ENCODE measurements around the gene CD274.
"Not testable (repeated sequence)": the region's sequence is repeated elsewhere in the genome, so short reads cannot be mapped to it uniquely, and the experiment has no call there.

The CD274 gene

GRCh38 chr9:5468850-5469249 is 18.5 kb downstream of the CD274 start:
- Mint-ChIP-seq H3K27ac (no peak overlapping the region), H3K27me3 (no peaks in the 10 kb centered on the region), H3K36me3 (ENCODE audit: low read depth) (peaks cover 76% of the 10 kb centered on the region), H3K9me3 (no peaks in the 10 kb centered on the region), H3K4me3 (no peak overlapping the region), H3K4me1 (ENCODE audit: low read depth) (peaks cover 40% of the 10 kb centered on the region)
- DNase-seq = no peak

DNA sequence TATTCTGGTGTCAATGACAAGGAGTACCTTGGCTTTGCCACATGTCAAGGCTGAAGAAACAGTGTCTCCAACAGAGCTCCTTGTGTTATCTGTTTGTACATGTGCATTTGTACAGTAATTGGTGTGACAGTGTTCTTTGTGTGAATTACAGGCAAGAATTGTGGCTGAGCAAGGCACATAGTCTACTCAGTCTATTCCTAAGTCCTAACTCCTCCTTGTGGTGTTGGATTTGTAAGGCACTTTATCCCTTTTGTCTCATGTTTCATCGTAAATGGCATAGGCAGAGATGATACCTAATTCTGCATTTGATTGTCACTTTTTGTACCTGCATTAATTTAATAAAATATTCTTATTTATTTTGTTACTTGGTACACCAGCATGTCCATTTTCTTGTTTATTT is 19.8 kb downstream of the CD274 start:
- Mint-ChIP-seq H3K27me3 (no peaks in the 10 kb centered on the region), H3K9me3 (peaks cover 2% of the 10 kb centered on the region), H3K4me1 (ENCODE audit: low read depth) (peaks cover 41% of the 10 kb centered on the region), H3K27ac (no peak overlapping the region), H3K36me3 (ENCODE audit: low read depth) (peaks cover 63% of the 10 kb centered on the region), H3K4me3 (no peak overlapping the region)
- DNase-seq = no peak

GRCh38 chr9:5470816-5471215 is 20.5 kb downstream of the CD274 start:
- peaks cover 6% of the 10 kb centered on the region for H3K9me3 Mint-ChIP-seq
- H3K4me3 Mint-ChIP-seq = no peak overlapping the region
- H3K27ac Mint-ChIP-seq = peak overlapping the region; percentile 62
- H3K4me1 Mint-ChIP-seq (ENCODE audit: low read depth) = peaks cover 41% of the 10 kb centered on the region
- DNase-seq = no peak
- no peaks in the 10 kb centered on the region for H3K27me3 Mint-ChIP-seq
- peaks cover 56% of the 10 kb centered on the region for H3K36me3 Mint-ChIP-seq (ENCODE audit: low read depth)

DNA sequence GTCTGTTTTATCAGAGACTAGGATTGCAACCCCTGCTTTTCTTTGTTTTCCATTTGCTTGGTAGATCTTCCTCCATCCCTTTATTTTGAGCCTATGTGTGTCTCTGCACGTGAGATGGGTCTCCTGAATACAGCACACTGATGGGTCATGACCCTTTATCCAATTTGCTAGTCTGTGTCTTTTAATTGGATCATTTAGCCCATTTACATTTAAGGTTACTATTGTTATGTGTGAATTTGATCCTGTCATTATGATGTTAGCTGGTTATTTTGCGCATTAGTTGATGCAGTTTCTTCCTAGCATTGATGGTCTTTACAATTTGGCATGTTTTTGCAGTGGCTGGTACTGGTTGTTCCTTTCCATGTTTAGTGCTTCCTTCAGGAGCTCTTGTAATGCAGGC is 25.3 kb downstream of the CD274 start:
- DNase-seq, H3K4me3 Mint-ChIP-seq, H3K27me3 Mint-ChIP-seq, H3K27ac Mint-ChIP-seq: not testable (repeated sequence)
- Mint-ChIP-seq H3K4me1 (ENCODE audit: low read depth) (peaks cover 33% of the 10 kb centered on the region), H3K9me3 (peaks cover 11% of the 10 kb centered on the region), H3K36me3 (ENCODE audit: low read depth) (peaks cover 12% of the 10 kb centered on the region)

DNA sequence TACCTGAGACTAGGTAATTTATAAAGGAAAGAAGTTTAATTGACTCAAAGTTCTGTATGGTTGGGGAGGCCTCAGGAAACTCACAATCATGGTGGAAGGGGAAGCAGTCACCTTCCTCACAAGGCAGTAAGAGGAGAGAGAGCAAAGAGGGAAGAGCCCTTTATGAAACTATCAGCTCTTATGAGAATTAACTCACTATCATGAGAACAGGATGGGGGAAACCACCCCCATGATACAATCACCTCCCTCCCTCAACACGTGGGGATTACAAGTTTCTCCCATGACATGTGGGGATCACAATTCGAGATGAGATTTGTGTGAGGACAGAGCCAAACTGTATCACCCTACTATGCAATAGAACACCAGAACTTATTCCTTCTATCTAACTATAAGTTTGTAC is 27.9 kb downstream of the CD274 start:
- peaks cover 24% of the 10 kb centered on the region for H3K4me1 Mint-ChIP-seq (ENCODE audit: low read depth)
- H3K27ac Mint-ChIP-seq = peak overlapping the region; percentile 19
- H3K4me3 Mint-ChIP-seq = no peak overlapping the region
- H3K9me3 Mint-ChIP-seq = peaks cover 11% of the 10 kb centered on the region
- peaks cover 3% of the 10 kb centered on the region for H3K36me3 Mint-ChIP-seq (ENCODE audit: low read depth)
- H3K27me3 Mint-ChIP-seq = no peaks in the 10 kb centered on the region
- no peak for DNase-seq

DNA sequence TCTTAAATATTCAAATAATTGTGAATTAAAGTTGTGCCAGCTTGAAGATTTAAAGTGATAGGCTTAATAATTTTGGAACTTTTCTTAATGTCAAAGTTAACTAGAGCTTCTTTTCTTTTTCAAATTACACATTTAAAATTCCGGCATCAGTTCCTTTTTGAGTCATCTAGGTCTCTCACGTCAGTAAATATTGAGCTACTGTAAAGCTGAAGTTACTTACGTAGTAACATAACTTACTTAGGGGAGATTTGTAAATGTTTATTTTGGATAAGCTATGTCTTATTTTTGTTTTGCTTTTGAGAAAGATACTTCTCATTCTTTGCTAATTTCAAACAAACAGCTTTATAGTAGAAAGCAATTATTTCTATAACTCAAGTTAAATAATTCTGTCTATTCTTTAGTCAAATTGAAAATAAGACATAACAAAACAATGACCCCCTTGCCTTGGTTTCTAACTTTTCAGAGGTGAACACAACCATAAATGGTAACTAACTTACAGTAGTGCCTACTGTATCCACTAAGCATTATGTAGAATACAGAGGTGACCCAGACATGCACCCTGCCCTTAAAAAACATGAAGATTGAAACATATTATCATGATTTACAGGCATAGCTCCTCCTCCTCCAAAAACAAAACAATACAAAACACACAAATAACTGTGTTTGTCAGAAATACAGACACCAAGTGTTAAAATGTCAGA is 29.8 kb downstream of the CD274 start:
- Mint-ChIP-seq H3K4me3 (no peak overlapping the region), H3K27me3 (no peaks in the 10 kb centered on the region), H3K27ac (no peak overlapping the region), H3K36me3 (ENCODE audit: low read depth) (peaks cover 3% of the 10 kb centered on the region), H3K9me3 (peaks cover 9% of the 10 kb centered on the region), H3K4me1 (ENCODE audit: low read depth) (peaks cover 19% of the 10 kb centered on the region)
- DNase-seq = no peak

DNA sequence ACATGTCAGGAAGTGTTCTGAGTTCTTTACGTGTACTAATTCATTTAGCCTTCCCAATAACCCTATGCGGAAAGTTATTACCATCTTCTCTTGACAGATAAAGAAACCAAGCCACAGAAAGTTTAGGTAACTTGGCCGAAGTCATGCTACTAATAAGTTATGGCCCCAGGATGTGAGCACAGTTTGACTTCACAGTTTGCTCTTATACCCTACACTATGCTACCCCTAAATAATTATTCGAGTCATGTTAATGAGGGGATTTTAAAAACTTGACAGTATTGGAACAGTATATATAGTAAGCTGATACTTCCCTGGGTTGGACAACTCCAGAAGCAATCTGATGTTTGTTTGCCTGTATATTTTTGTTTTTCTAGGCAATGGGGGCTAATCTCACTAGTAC is 30.6 kb downstream of the CD274 start:
- Mint-ChIP-seq H3K4me1 (ENCODE audit: low read depth) (peaks cover 19% of the 10 kb centered on the region), H3K36me3 (ENCODE audit: low read depth) (peaks cover 3% of the 10 kb centered on the region), H3K27me3 (no peaks in the 10 kb centered on the region), H3K9me3 (peaks cover 5% of the 10 kb centered on the region), H3K4me3 (no peak overlapping the region), H3K27ac (no peak overlapping the region)
- no peak for DNase-seq

DNA sequence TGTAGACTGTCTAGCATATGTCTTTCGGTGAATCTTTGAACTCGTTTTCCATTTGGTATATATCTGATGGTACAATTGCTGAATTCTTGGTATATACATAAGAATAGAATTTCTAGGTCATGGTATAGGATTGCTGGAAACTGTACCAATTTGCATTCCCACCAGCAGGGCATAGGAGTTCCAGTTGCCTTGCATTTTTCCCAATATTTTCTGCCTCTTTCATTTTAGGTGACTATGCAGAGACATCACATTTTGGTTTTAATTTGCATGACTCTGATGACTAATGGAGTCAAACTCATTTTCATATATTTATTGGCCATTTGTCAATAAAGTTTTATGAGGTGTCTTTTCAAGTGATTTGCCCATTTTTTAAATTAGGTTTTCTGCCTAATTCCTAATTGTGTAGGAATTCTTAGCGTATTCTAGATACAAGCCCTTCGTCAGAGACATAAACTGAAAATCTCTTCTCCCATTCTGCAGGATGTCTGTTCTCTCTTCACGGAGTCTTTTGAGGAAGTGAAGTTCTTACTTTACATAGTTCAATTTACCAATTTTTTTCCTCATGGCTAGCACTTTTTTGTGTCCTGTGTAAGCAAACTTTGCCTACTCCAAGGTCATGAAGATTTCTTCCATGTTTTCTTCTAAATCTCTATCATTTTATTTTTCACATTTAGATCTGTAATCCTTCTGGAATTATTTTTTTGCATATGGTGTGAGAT is 31.1 kb downstream of the CD274 start:
- Mint-ChIP-seq H3K27me3 (no peaks in the 10 kb centered on the region), H3K4me3 (no peak overlapping the region), H3K36me3 (ENCODE audit: low read depth) (no peaks in the 10 kb centered on the region), H3K9me3 (peaks cover 2% of the 10 kb centered on the region), H3K27ac (no peak overlapping the region), H3K4me1 (ENCODE audit: low read depth) (peaks cover 19% of the 10 kb centered on the region)
- DNase-seq = no peak

- Mint-ChIP-seq H3K27me3 (no peaks in the 10 kb centered on the region), H3K4me3 (no peak overlapping the region), H3K9me3 (peaks cover 2% of the 10 kb centered on the region), H3K4me1 (ENCODE audit: low read depth) (peaks cover 19% of the 10 kb centered on the region), H3K27ac (no peak overlapping the region), H3K36me3 (ENCODE audit: low read depth) (no peaks in the 10 kb centered on the region)
- no peak for DNase-seq
Measured at GRCh38 chr9:5482194-5482593, 31.9 kb downstream of the CD274 start.

DNA sequence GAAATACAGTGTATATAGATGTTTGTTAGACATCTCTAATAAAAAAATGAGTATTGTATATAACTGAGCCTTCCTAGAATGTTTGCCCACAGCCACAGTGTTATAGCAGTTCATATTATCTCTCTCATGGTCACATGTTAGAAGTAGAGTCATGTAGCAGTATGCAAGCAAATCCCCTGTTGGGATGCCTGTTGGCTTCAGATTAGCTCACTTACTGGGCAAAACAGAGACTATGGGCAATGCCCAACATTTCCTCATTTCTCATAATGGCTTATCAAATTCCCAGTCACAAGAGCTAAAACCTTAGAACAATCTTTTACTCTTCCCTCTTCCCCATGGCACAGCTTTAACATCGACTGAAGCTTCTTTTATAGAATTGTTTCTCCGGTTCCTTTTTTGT is 33.0 kb downstream of the CD274 start:
- Mint-ChIP-seq H3K4me3 (no peak overlapping the region), H3K27me3 (no peaks in the 10 kb centered on the region), H3K9me3 (peaks cover 2% of the 10 kb centered on the region), H3K4me1 (ENCODE audit: low read depth) (peaks cover 13% of the 10 kb centered on the region), H3K27ac (no peak overlapping the region), H3K36me3 (ENCODE audit: low read depth) (no peaks in the 10 kb centered on the region)
- no peak for DNase-seq

DNA sequence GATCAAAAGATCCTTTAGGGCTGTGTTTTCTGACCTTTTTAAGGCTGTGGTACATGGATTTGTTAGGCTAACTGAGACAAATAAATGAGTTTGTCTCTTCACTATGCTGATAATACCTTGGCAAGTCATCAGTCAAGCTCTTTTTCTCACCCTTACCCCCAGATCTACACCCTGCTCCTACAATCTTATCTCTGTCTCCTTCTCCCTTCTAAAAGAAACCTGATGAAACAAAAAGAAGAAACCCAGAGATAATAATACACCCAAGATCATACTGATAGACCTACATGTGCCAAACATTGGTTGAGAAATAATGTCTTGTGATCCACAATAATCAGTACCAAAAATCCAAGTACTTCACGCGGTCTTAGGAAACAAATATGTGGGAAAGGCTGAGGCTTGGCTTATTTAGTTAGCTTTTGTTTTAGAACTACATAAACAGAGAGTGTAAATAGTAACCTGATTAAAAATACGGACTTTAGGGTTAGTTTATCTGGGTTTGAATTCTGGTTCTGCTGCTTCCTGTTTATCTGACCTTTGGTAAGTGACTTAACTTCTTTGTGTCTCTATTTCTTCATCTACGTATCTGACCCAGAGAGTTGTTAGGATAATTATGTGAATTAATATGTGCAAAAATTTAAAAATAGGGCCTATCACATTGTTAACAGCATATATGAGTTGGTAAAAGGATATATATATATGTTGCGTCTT is 35.2 kb downstream of the CD274 start:
- no peaks in the 10 kb centered on the region for H3K27me3 Mint-ChIP-seq
- H3K9me3 Mint-ChIP-seq = no peaks in the 10 kb centered on the region
- no peak overlapping the region for H3K27ac Mint-ChIP-seq
- DNase-seq = no peak
- peaks cover under 1% of the 10 kb centered on the region for H3K4me1 Mint-ChIP-seq (ENCODE audit: low read depth)
- no peaks in the 10 kb centered on the region for H3K36me3 Mint-ChIP-seq (ENCODE audit: low read depth)
- H3K4me3 Mint-ChIP-seq = no peak overlapping the region

- Mint-ChIP-seq H3K27ac (no peak overlapping the region), H3K4me1 (ENCODE audit: low read depth) (no peaks in the 10 kb centered on the region), H3K27me3 (no peaks in the 10 kb centered on the region), H3K9me3 (no peaks in the 10 kb centered on the region), H3K4me3 (no peak overlapping the region), H3K36me3 (ENCODE audit: low read depth) (no peaks in the 10 kb centered on the region)
- DNase-seq = no peak
Measured at GRCh38 chr9:5486988-5487387, 36.6 kb downstream of the CD274 start.

DNA sequence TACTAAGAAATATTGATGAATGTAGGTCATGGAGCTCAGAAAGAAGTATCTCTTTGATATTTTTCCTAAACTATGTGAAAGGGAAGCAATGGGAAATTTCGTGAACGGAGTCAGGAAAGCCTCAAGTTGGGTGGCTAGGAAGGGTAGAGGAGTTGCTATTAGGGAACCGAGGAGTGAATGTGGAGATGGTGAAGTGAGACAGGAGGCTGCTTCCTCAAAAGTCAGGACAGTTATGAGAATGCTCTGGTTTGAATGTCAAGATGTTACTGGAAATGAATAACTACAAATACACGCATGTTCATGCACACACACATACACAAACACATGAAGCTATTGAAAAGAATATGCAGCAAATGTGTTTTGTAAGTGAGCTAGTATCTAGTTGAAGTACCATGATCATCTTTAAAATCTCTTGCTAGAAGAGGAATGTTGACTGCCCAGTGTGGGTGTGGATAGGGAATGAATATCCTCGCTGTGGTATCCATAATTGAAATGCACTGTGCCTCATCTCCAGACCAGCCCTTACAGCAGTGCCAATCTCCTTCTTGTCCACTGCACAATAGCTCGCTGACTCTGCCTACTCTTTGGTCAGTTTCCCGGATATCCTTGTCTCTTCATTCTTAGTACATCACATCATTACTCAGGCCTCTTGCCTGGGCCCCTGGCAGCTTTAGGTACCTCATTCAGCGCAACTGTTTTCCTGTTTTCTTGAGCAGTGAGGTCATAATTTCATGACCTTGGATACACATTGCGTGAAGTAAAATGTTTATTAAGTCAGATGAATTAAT is 38.1 kb downstream of the CD274 start:
- Mint-ChIP-seq H3K4me1 (ENCODE audit: low read depth) (peaks cover 6% of the 10 kb centered on the region), H3K4me3 (no peak overlapping the region), H3K27ac (no peak overlapping the region), H3K36me3 (ENCODE audit: low read depth) (no peaks in the 10 kb centered on the region), H3K27me3 (no peaks in the 10 kb centered on the region), H3K9me3 (peaks cover under 1% of the 10 kb centered on the region)
- no peak for DNase-seq

DNA sequence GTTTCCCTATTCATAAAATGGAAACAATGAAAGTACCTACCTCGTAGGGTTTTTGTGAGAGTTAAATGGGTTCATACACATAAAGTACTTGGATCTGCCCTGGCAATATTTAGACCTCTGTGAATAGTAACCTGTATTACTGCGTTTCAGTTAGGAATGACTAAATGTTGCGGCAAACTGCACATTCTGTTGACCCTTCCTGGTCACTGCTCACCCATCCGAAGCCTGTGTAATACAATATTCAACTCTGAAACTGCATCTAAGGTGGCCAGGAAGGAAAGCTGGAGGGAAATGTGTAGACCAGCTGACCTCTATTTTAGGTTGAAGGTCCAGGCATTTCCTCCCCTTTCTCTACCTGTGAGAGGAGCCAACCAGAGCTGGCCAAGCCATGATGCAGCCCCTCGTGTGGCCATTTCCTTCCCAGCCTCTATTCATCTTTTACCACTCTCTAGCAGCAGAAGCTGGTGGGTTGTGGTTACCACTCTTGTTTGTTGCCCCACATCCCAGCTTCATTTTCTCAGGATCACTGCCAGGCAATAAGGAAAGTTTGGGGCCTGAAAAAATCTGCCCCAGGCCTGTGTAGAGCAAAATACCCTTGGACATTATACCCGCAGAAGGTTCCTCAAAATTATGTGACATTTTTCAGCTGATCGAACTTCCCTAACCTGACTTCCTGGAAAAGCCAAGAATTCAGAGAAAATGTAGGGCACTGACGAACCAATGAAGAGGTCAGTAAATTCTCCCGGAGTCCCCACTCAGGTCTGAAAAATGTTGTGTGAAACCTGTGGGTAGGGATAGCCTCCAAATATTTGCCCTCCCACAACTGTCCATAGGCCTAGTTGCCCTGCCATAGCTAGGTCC is 39.5 kb downstream of the CD274 start:
- Mint-ChIP-seq H3K27me3 (no peaks in the 10 kb centered on the region), H3K4me1 (ENCODE audit: low read depth) (peaks cover 20% of the 10 kb centered on the region), H3K4me3 (no peak overlapping the region), H3K9me3 (peaks cover 2% of the 10 kb centered on the region), H3K36me3 (ENCODE audit: low read depth) (no peaks in the 10 kb centered on the region), H3K27ac (no peak overlapping the region)
- no peak for DNase-seq

All from activated T-cell treated with anti-CD3 and anti-CD28 coated beads, Interleukin-2, amount 50 U/mL, for 24 hours (primary cell).